ENCODE data around the gene PXDN.

PXDN gene

GRCh38 chr2:1697601-1698000, 46.7 kb downstream of the PXDN start:
- no peaks in the 10 kb centered on the region for H3K27me3 ChIP-seq (replicated peaks; ENCODE audit: insufficient read depth, low read length)
- TF ChIP-seq EZH2phosphoT487 (IDR thresholded peaks at IDR 0.05; ENCODE audit: low read length) (no peak), EZH2 (optimal IDR thresholded peaks at IDR 0.05; ENCODE audit: low read depth, low read length) (no peak), CTCF (IDR thresholded peaks at IDR 0.05; ENCODE audit: low read length) (no peak)
- H4K20me1 ChIP-seq (ENCODE audit: insufficient read depth, low read length), result no peaks in the 10 kb centered on the region
- no peak overlapping the region for H3K9ac ChIP-seq (ENCODE audit: low read length)
- H3K4me3 ChIP-seq (ENCODE audit: low read length), result no peak overlapping the region
- no peaks in the 10 kb centered on the region for H3K36me3 ChIP-seq (replicated peaks; ENCODE audit: insufficient read depth, low read length)
- H3K4me2 ChIP-seq (ENCODE audit: low read depth, low read length), result no peak overlapping the region
- H3K9me3 ChIP-seq (replicated peaks; ENCODE audit: insufficient read depth, low read length), result no peaks in the 10 kb centered on the region
- H3K4me1 ChIP-seq (ENCODE audit: low read length), result no peaks in the 10 kb centered on the region
- no peak for DNase-seq
- H3K9me2 ChIP-seq (replicated peaks; ENCODE audit: insufficient read depth, low read length), result no peaks in the 10 kb centered on the region
- no peak overlapping the region for H3K27ac ChIP-seq (ENCODE audit: low read length)
- H3F3A ChIP-seq (ENCODE audit: insufficient read depth, low read length), result no peaks in the 10 kb centered on the region
- no peak overlapping the region for H2AFZ ChIP-seq (ENCODE audit: low read length)
- H3K79me2 ChIP-seq (ENCODE audit: low read length), result no peaks in the 10 kb centered on the region

GRCh38 chr2:1696472-1696871, 47.8 kb downstream of the PXDN start:
- DNase-seq, result no peak
- Histone ChIP-seq H3K9me3 (replicated peaks; ENCODE audit: insufficient read depth, low read length) (no peaks in the 10 kb centered on the region), H3K4me2 (ENCODE audit: low read depth, low read length) (no peak overlapping the region), H4K20me1 (ENCODE audit: insufficient read depth, low read length) (no peaks in the 10 kb centered on the region), H3F3A (ENCODE audit: insufficient read depth, low read length) (no peaks in the 10 kb centered on the region), H3K36me3 (replicated peaks; ENCODE audit: insufficient read depth, low read length) (no peaks in the 10 kb centered on the region), H3K27ac (ENCODE audit: low read length) (no peak overlapping the region), H2AFZ (ENCODE audit: low read length) (no peak overlapping the region), H3K9me2 (replicated peaks; ENCODE audit: insufficient read depth, low read length) (no peaks in the 10 kb centered on the region), H3K27me3 (replicated peaks; ENCODE audit: insufficient read depth, low read length) (no peaks in the 10 kb centered on the region), H3K79me2 (ENCODE audit: low read length) (no peaks in the 10 kb centered on the region), H3K4me3 (ENCODE audit: low read length) (no peak overlapping the region), H3K4me1 (ENCODE audit: low read length) (no peaks in the 10 kb centered on the region), H3K9ac (ENCODE audit: low read length) (no peak overlapping the region)
- no peak for TF ChIP-seq CTCF (IDR thresholded peaks at IDR 0.05; ENCODE audit: low read length)
- TF ChIP-seq EZH2 (optimal IDR thresholded peaks at IDR 0.05; ENCODE audit: low read depth, low read length), result no peak
- no peak for TF ChIP-seq EZH2phosphoT487 (IDR thresholded peaks at IDR 0.05; ENCODE audit: low read length)

- no peak overlapping the region for H2AFZ ChIP-seq (ENCODE audit: low read length)
- no peak overlapping the region for H3K4me2 ChIP-seq (ENCODE audit: low read depth, low read length)
- no peak overlapping the region for H3K9ac ChIP-seq (ENCODE audit: low read length)
- no peaks in the 10 kb centered on the region for H3K27me3 ChIP-seq (replicated peaks; ENCODE audit: insufficient read depth, low read length)
- no peaks in the 10 kb centered on the region for H3K79me2 ChIP-seq (ENCODE audit: low read length)
- no peaks in the 10 kb centered on the region for H3K4me1 ChIP-seq (ENCODE audit: low read length)
- no peaks in the 10 kb centered on the region for H3F3A ChIP-seq (ENCODE audit: insufficient read depth, low read length)
- no peaks in the 10 kb centered on the region for H3K9me3 ChIP-seq (replicated peaks; ENCODE audit: insufficient read depth, low read length)
- H3K4me3 ChIP-seq (ENCODE audit: low read length), result no peak overlapping the region
- TF ChIP-seq CTCF (IDR thresholded peaks at IDR 0.05; ENCODE audit: low read length), result no peak
- no peak for TF ChIP-seq EZH2phosphoT487 (IDR thresholded peaks at IDR 0.05; ENCODE audit: low read length)
- TF ChIP-seq EZH2 (optimal IDR thresholded peaks at IDR 0.05; ENCODE audit: low read depth, low read length), result no peak
- H3K27ac ChIP-seq (ENCODE audit: low read length), result no peak overlapping the region
- H3K9me2 ChIP-seq (replicated peaks; ENCODE audit: insufficient read depth, low read length), result no peaks in the 10 kb centered on the region
- no peaks in the 10 kb centered on the region for H3K36me3 ChIP-seq (replicated peaks; ENCODE audit: insufficient read depth, low read length)
- DNase-seq, result no peak
- no peaks in the 10 kb centered on the region for H4K20me1 ChIP-seq (ENCODE audit: insufficient read depth, low read length)
Observed at GRCh38 chr2:1694371-1695271, 49.7 kb downstream of the PXDN start.

Measured in MM.1S (cell line).